H1 (cell line): ENCODE measurements around the gene EMC1. TPM values are rescaled to one million over a fixed set of nuclear protein-coding genes. Genes with fewer than 3 reads are reported as not detected.

Experiments used
- CTCF ChIA-PET: fragments of 300-600 bp; sonication (Branson Sonifier 250); formaldehyde crosslinking; loops from one replicate; lab custom pipeline; 2021; ENCODE audit not compliant: partially characterized antibody; lab: Charles Lee
- POLR2A ChIA-PET: fragments of 300-600 bp; sonication (Branson Sonifier 250); formaldehyde crosslinking; loops from one replicate; lab custom pipeline; 2021; ENCODE audit warnings: inconsistent platforms; ENCODE audit not compliant: partially characterized antibody; lab: Charles Lee
- DNase-seq, 2 experiments: peaks; one replicate each; pipeline versions ENCODE4 v3.0.0 to v3.0.0-alpha.2; 2010 to 2022; ENCODE audit warnings: low spot score in 2 of 2, low read depth in 1 of 2, mixed read lengths in 1 of 2
- FAIRE-seq: peaks from 2 replicates; lab custom pipeline; 2011; peaks lifted over from hg19 to GRCh38; lab: Jason Lieb, UNC
- H2AFZ ChIP-seq: 2 replicates; pipeline ENCODE4 v1.8.1; 2012; ENCODE audit warnings: low read length, inconsistent platforms
- H2AK5ac ChIP-seq: 2 replicates; pipeline ENCODE4 v1.6.1; 2013; ENCODE audit warnings: low read depth, low read length
- H2BK120ac ChIP-seq: replicated peaks from 2 replicates; pipeline ENCODE3; 2013; ENCODE audit warnings: low read depth, low read length, inconsistent platforms
- H2BK12ac ChIP-seq: 2 replicates; pipeline ENCODE4 v1.6.1; 2013; ENCODE audit warnings: low read depth, low read length
- H2BK15ac ChIP-seq: 2 replicates; pipeline ENCODE4 v1.6.1; 2013; ENCODE audit warnings: low read length
- H2BK20ac ChIP-seq: 2 replicates; pipeline ENCODE4 v1.6.1; 2013; ENCODE audit warnings: low read length
- H2BK5ac ChIP-seq: 2 replicates; pipeline ENCODE4 v1.6.1; 2013; ENCODE audit warnings: low read depth, low read length
- H3K14ac ChIP-seq: 2 replicates; pipeline ENCODE4 v1.6.1; 2013; ENCODE audit warnings: inconsistent platforms; ENCODE audit not compliant: insufficient read length
- H3K18ac ChIP-seq: 2 replicates; pipeline ENCODE4 v1.6.1; 2013; ENCODE audit warnings: low read length; ENCODE audit errors: extremely low read depth
- H3K23ac ChIP-seq: 2 replicates; pipeline ENCODE4 v1.6.1; 2013; ENCODE audit warnings: inconsistent platforms; ENCODE audit not compliant: insufficient read length
- H3K23me2 ChIP-seq: 2 replicates; pipeline ENCODE4 v1.6.1; 2013; ENCODE audit warnings: low read depth, low read length
- H3K27ac ChIP-seq: 2 replicates; pipeline ENCODE4 v1.6.1; 2011; ENCODE audit warnings: low read depth, low read length, inconsistent platforms
- H3K27me3 ChIP-seq, 4 experiments: replicated peaks in 1 of 4; 1 replicate in 1 of 4; 2 replicates in 3 of 4; pipeline versions ENCODE4 v1.6.1 to v1.8.1; 2011 to 2013; ENCODE audit warnings: low read length in 3 of 4, mild to moderate bottlenecking in 3 of 4, inconsistent platforms in 2 of 4, mixed read lengths in 2 of 4, moderate library complexity in 1 of 4; ENCODE audit not compliant: control insufficient read depth in 3 of 4, insufficient read depth in 3 of 4; ENCODE audit errors: extremely low read depth in 1 of 4
- H3K36me3 ChIP-seq, 4 experiments: 2 replicates each; pipeline versions ENCODE4 v1.6.1 to v1.8.1; 2011 to 2013; ENCODE audit warnings: mild to moderate bottlenecking in 4 of 4, low read length in 3 of 4, moderate library complexity in 2 of 4, control low read depth in 1 of 4, inconsistent platforms in 1 of 4; ENCODE audit not compliant: insufficient read depth in 4 of 4, control insufficient read depth in 2 of 4
- H3K4ac ChIP-seq: replicated peaks from 2 replicates; pipeline ENCODE3; 2013; ENCODE audit warnings: low read length, low read depth, mixed read lengths, inconsistent platforms; ENCODE audit not compliant: insufficient read length
- H3K4me1 ChIP-seq, 4 experiments: replicated peaks in 1 of 4; 1 replicate in 1 of 4; 2 replicates in 3 of 4; pipeline versions ENCODE4 v1.6.1 to v1.8.1; 2011 to 2013; ENCODE audit warnings: low read length in 3 of 4, inconsistent platforms in 2 of 4, mixed read lengths in 1 of 4; ENCODE audit not compliant: insufficient read depth in 4 of 4, control insufficient read depth in 3 of 4
- H3K4me2 ChIP-seq, 2 experiments: 2 replicates each; pipeline versions ENCODE4 v1.6.1 to v1.8.1; 2011 to 2013; ENCODE audit warnings: low read depth in 2 of 2, low read length in 2 of 2, control low read depth in 1 of 2, inconsistent platforms in 1 of 2, mild to moderate bottlenecking in 1 of 2; ENCODE audit not compliant: insufficient read depth in 1 of 2
- H3K4me3 ChIP-seq, 4 experiments: fragments of 200-600, 300-600 bp in 1 of 4; sonication (generic), shearing (Covaris generic), sonication (Bioruptor Twin) in 1 of 4; 2 replicates each; pipeline versions ENCODE4 v1.5.1 to v1.8.1; 2011 to 2016; ENCODE audit warnings: low read length in 4 of 4, low read depth in 3 of 4, control low read depth in 2 of 4, inconsistent platforms in 2 of 4, mild to moderate bottlenecking in 2 of 4, mixed read lengths in 1 of 4, moderate library complexity in 1 of 4; ENCODE audit not compliant: insufficient read depth in 2 of 4; ENCODE audit errors: extremely low read depth in 1 of 4
- H3K56ac ChIP-seq: replicated peaks from 2 replicates; pipeline ENCODE3; 2013; ENCODE audit warnings: low read depth, mild to moderate bottlenecking, mixed read lengths, low read length, inconsistent platforms; ENCODE audit not compliant: insufficient read length
- H3K79me1 ChIP-seq: 2 replicates; pipeline ENCODE4 v1.6.1; 2013; ENCODE audit warnings: low read depth, low read length, control low read depth
- H3K79me2 ChIP-seq, 2 experiments: 2 replicates each; pipeline versions ENCODE4 v1.6.1 to v1.8.1; 2012 to 2013; ENCODE audit warnings: low read length in 2 of 2, mild to moderate bottlenecking in 2 of 2, inconsistent platforms in 1 of 2; ENCODE audit not compliant: insufficient read depth in 2 of 2, control insufficient read depth in 1 of 2
- H3K9ac ChIP-seq, 4 experiments: replicated peaks in 1 of 4; 1 replicate in 1 of 4; 2 replicates in 3 of 4; pipeline versions ENCODE4 v1.6.1 to v1.8.1; 2011 to 2013; ENCODE audit warnings: low read depth in 3 of 4, low read length in 3 of 4, control low read depth in 2 of 4, mild to moderate bottlenecking in 2 of 4, moderate library complexity in 2 of 4, inconsistent platforms in 1 of 4; ENCODE audit errors: extremely low read depth in 1 of 4
- H3K9me3 ChIP-seq, 2 experiments: 2 replicates each; pipeline versions ENCODE4 v1.6.1 to v1.8.1; 2012 to 2013; ENCODE audit warnings: mild to moderate bottlenecking in 2 of 2, moderate library complexity in 2 of 2, control low read depth in 1 of 2, inconsistent platforms in 1 of 2, low read depth in 1 of 2, low read length in 1 of 2, mixed read lengths in 1 of 2; ENCODE audit not compliant: insufficient read depth in 2 of 2
- H4K20me1 ChIP-seq, 2 experiments: replicated peaks in 1 of 2; 2 replicates each; pipeline versions ENCODE3 to v1.8.1; 2011 to 2013; ENCODE audit warnings: inconsistent platforms in 2 of 2, low read length in 2 of 2, mild to moderate bottlenecking in 1 of 2; ENCODE audit not compliant: insufficient read depth in 2 of 2, control insufficient read depth in 1 of 2
- H4K5ac ChIP-seq: 2 replicates; pipeline ENCODE4 v1.6.1; 2013; ENCODE audit warnings: low read length, low read depth, mixed read lengths, inconsistent platforms; ENCODE audit not compliant: insufficient read length
- H4K8ac ChIP-seq: 2 replicates; pipeline ENCODE4 v1.8.0; 2013; ENCODE audit warnings: mild to moderate bottlenecking, moderate library complexity, low read length, inconsistent platforms; ENCODE audit not compliant: insufficient read depth; ENCODE audit errors: extremely low read depth
- H4K91ac ChIP-seq: replicated peaks from 2 replicates; pipeline ENCODE3; 2013; ENCODE audit warnings: low read length, mixed read lengths, inconsistent platforms; ENCODE audit not compliant: insufficient read length
- CBX5 ChIP-seq: fragments of 300-800, 300-1000 bp; sonication (generic); IDR thresholded peaks from 2 replicates; pipeline ENCODE4 v1.7.1; 2016; ENCODE audit warnings: antibody characterized with exemption, low read length, low read depth
- CBX8 ChIP-seq: fragments of 300-800, 300-1000 bp; sonication (generic); IDR thresholded peaks from 2 replicates; pipeline ENCODE4 v1.7.1; 2016; ENCODE audit warnings: low read depth, low read length, borderline replicate concordance
- CREB1 ChIP-seq: IDR thresholded peaks from 2 replicates; pipeline ENCODE4 v1.6.1; 2012; ENCODE audit warnings: inconsistent platforms
- JUND ChIP-seq: IDR thresholded peaks from 2 replicates; pipeline ENCODE4 v1.6.1; 2011; ENCODE audit warnings: mild to moderate bottlenecking, improper control_type of control experiment, low read length
- NANOG ChIP-seq: IDR thresholded peaks from 2 replicates; pipeline ENCODE4 v1.6.1; 2011; ENCODE audit warnings: low read length, low read depth, mild to moderate bottlenecking, inconsistent platforms; ENCODE audit not compliant: insufficient read depth, poor library complexity, severe bottlenecking
- NRF1 ChIP-seq: IDR thresholded peaks from 2 replicates; pipeline ENCODE4 v1.6.1; 2011; ENCODE audit warnings: mild to moderate bottlenecking, low read depth, low read length, improper control_type of control experiment
- POLR2AphosphoS5 ChIP-seq: IDR thresholded peaks from 2 replicates; pipeline ENCODE4 v1.6.1; 2011; ENCODE audit warnings: low read depth, low read length
- RFX5 ChIP-seq: IDR thresholded peaks from 2 replicates; pipeline ENCODE4 v1.6.1; 2011; ENCODE audit warnings: low read depth, low read length, improper control_type of control experiment, borderline replicate concordance
- SIN3A ChIP-seq, 2 experiments: IDR thresholded peaks in 1 of 2; conservative IDR thresholded peaks in 1 of 2; 2 replicates each; pipeline ENCODE4 v1.6.1; 2011 to 2012; ENCODE audit warnings: low read length in 2 of 2, improper control_type of control experiment in 1 of 2, low read depth in 1 of 2, mild to moderate bottlenecking in 1 of 2
- SP2 ChIP-seq: IDR thresholded peaks from 2 replicates; pipeline ENCODE4 v1.6.1; 2012; ENCODE audit warnings: mild to moderate bottlenecking, low read length, inconsistent platforms
- TAF7 ChIP-seq: optimal IDR thresholded peaks from 2 replicates; pipeline ENCODE3; 2011; ENCODE audit warnings: low read depth, mild to moderate bottlenecking, inconsistent platforms, low read length, moderate library complexity, borderline replicate concordance
- TEAD4 ChIP-seq: IDR thresholded peaks from 2 replicates; pipeline ENCODE4 v1.6.1; 2012; ENCODE audit warnings: low read depth, low read length, inconsistent platforms, mixed read lengths
- polyA plus RNA-seq, 7 experiments: library from polyadenylated mRNA; depleted of rRNA in 3 of 7; stranded (reverse) in 5 of 7; unstranded in 2 of 7; fragments of >200 nt in 5 of 7; fragments of 200-250 nt in 2 of 7; gene quantifications; 1 replicate in 5 of 7; 2 replicates in 1 of 7; 4 replicates in 1 of 7; pipeline versions ENCODE4 v1.2.1 to v1.2.3, GENCODE V29; 2011 to 2013; ENCODE audit warnings: missing spikeins in 2 of 7, mixed read lengths in 2 of 7
- total RNA-seq: library from RNA; stranded (reverse); fragmentation: NEBNext Ultra II Directional; extraction: Animal tissue kit (Norgen Biotek cat#: 25700); gene quantifications from 2 replicates; pipeline ENCODE4 v1.2.1, GENCODE V29; 2021

The EMC1 gene
- total and polyA plus RNA-seq, 2 of the 8 experiments (the other 6 are each of a cell fraction or from before 2014, with no cell fraction given), result 51.0 to 53.5 TPM

- no peak overlapping the region for H2AK5ac ChIP-seq
- H2BK120ac ChIP-seq, result no peak overlapping the region
- H3K18ac ChIP-seq, result no peak overlapping the region
- FAIRE-seq (no peak), DNase-seq (no peak)
- H3K79me2 ChIP-seq, result peaks cover 34 to 64% of the 10 kb centered on the region in 2 experiments
- peaks cover 29 to 50% (median 37%) of the 10 kb centered on the region in 4 experiments for H3K36me3 ChIP-seq
- no peak overlapping the region for H2BK15ac ChIP-seq
- H2BK20ac ChIP-seq, result no peak overlapping the region
- peak overlapping the region; percentile 29; the same call in 1 of the 2 replicates for H4K8ac ChIP-seq
- H2BK5ac ChIP-seq, result no peak overlapping the region
- H3K27me3 ChIP-seq, result no peaks in the 10 kb centered on the region
- POLR2A ChIA-PET, result interaction anchor here (1.1 to 5.8 kb wide), 6 partner anchors 7 to 58 kb away, joined by 3 to 83 read pairs (median 7); no protein-coding TSS in a partner anchor
- H3K4ac ChIP-seq, result no peak overlapping the region
- peaks cover 0 to 10% (median 6%) of the 10 kb centered on the region in 4 experiments; a peak in 6 of 7 replicates for H3K4me1 ChIP-seq
- no peak overlapping the region for H3K14ac ChIP-seq
- 0 out of 7 replicates have a peak overlapping the region, but pooled peaks of 1 of the 4 experiments have one; percentile 26 for H3K9ac ChIP-seq
- H3K23ac ChIP-seq, result no peak overlapping the region
- CTCF ChIA-PET, result interaction anchor here (1.1 to 1.5 kb wide), 2 partner anchors 233 to 347 kb away, joined by 3 to 5 read pairs; no protein-coding TSS in a partner anchor
- no peak overlapping the region for H2AFZ ChIP-seq
- H3K9me3 ChIP-seq, result no peaks in the 10 kb centered on the region
- H3K79me1 ChIP-seq, result peaks cover 19% of the 10 kb centered on the region
- TF ChIP-seq JUND, result no peak
- no peak for TF ChIP-seq SP2
- no peak for TF ChIP-seq CBX8
- TF ChIP-seq TEAD4, result peak; percentile 43; the same call in 1 of the 2 replicates
- TF ChIP-seq NANOG, result no peak
- TF ChIP-seq SIN3A (conservative IDR thresholded peaks at IDR 0.05 in 1 of 2, IDR thresholded peaks at IDR 0.05 in 1 of 2; ENCODE audit: low read depth in 1 of 2, low read length in 2 of 2), result no peak
- TF ChIP-seq NRF1, result no peak
- TF ChIP-seq CREB1, result no peak
- no peak for TF ChIP-seq RFX5
- TF ChIP-seq TAF7, result no peak
- TF ChIP-seq CBX5, result no peak
- peak; percentile 53; the same call in 1 of the 2 replicates for TF ChIP-seq POLR2AphosphoS5
- no peak overlapping the region for H4K5ac ChIP-seq
- no peak overlapping the region; the same call in 1 of the 2 replicates for H3K27ac ChIP-seq
- H4K20me1 ChIP-seq, result peaks cover 12 to 26% of the 10 kb centered on the region in 2 experiments
- H3K4me3 ChIP-seq, result no peak overlapping the region
- no peak overlapping the region for H3K56ac ChIP-seq
- H3K4me2 ChIP-seq, result peak overlapping the region; percentile 90 to 93; a peak in 2 of 4 replicates
- H4K91ac ChIP-seq, result no peak overlapping the region
- H3K23me2 ChIP-seq, result peaks cover 4% of the 10 kb centered on the region
- H2BK12ac ChIP-seq, result no peak overlapping the region
Measured at GRCh38 chr1:19254416-19254815, 3.1 kb upstream of the EMC1 start.
